Measurements from ENCODE around the gene METTL25. TPM values are rescaled to one million over a fixed set of nuclear protein-coding genes. Genes with fewer than 3 reads are reported as not detected.
A peak's percentile ranks its signal among the peaks of the same experiment; 100 is the strongest.

METTL25 gene
- total RNA-seq, 1 donor from 2014 or later, result 4.8 TPM

DNA sequence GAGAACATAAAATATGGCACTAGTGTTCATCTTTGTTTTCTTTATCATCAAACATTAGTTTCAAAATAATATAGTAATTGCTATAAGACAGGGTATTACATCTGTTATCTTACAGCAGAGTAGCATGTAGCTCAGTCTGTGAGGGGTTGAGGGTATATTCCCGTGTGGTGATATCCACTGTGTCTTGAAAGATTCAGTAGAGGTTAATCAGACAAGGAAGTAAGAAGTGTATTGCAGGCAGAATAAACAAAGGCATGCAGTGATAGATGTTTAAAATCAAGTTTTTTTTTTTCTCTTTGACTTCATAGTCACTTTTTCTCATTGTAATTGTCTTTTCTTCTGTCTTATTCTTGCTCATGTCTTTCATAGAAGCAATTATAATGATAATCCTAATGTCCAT is 48.3 kb downstream of the METTL25 start:
- no peak for DNase-seq (ENCODE audit: extremely low read depth, low read depth, low spot score)

DNA sequence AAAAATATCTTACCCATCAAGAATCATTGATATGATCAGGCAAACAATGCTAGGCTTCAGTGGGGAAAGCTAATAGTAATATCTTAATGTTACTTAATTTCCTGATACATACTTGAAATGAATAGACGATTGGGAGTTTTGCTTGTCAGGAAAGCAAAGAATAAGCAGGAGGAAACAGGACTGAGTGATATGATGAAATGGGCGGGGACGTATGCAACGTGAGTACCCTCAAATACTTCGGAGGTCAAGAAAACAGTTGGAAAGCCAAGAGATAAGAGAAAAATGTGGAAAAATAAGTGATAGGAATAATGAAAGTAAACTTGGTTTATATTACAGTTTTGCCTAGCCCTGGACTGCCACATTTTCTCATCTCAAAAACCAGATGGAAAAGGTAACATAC is 49.2 kb downstream of the METTL25 start:
- DNase-seq (ENCODE audit: extremely low read depth, low read depth, low spot score), result peak; percentile 36

DNA sequence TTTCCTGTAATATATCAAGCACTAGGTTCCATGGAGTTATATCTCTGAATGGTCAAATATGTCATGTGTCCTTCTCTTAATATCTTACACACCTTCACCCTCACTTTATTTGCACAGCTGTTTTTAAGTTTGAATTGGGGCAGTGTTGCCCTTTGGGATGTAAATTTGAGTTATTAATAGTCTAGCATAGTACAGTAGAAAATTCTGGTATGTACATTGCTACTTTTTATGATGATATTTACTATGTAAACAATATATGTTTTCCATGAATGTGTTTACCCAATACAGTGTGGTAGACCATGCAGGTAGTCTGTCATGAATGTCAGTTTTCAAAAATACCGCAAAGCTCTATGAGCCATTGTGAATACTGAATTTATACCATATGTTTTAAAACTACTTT is 50.5 kb downstream of the METTL25 start:
- no peak for DNase-seq (ENCODE audit: extremely low read depth, low read depth, low spot score)

DNA sequence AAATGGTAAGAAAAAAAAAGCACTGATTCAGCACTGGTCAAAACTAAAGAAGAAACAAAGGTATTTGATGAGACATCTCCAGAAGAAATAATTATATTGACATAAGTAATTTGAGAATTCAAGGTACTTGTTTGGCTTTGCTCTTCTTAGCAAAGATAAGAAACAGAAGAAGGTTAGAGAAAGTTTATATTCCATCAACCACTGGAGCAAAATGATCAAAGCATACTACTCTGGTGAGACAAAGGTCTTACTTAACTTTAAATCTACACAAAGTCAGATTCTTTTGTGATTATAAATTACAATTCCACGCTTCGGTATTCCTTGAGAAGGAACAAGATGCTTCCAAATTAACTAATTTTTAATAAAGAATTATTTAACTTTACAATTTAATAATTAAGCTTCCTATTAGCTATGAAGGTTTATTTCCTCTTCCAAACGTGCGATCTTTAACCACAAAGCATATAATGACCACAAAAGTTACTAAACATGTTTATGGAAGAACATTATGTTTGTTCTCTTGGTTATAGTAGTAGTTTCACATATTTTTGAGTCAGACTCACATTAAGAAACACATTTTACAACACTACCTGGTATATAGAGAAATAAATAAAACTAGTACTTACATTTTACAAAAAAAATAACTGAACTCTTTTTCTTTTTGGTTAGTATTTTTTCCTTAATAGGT is 53.4 kb downstream of the METTL25 start:
- no peak for DNase-seq (ENCODE audit: extremely low read depth, low read depth, low spot score)

DNA sequence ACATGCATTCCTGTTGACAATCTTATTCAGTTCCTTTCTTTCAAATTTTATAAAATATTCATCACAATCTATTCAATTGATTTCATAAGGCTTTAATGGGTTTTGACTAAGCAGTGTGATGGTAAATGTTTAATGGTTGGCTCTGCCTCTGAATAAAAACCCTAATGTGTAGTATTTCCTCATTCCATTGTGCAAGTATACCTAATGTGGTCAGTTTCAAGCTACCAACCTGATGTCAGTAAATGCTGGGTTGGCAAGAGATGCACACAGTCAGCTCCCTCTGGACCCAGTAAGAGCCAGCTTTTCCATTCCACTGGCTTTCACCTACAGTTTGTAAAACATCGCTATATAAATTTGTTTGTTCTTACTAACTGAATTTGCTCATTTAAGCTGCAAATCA is 53.9 kb downstream of the METTL25 start:
- no peak for DNase-seq (ENCODE audit: extremely low read depth, low read depth, low spot score)

DNA sequence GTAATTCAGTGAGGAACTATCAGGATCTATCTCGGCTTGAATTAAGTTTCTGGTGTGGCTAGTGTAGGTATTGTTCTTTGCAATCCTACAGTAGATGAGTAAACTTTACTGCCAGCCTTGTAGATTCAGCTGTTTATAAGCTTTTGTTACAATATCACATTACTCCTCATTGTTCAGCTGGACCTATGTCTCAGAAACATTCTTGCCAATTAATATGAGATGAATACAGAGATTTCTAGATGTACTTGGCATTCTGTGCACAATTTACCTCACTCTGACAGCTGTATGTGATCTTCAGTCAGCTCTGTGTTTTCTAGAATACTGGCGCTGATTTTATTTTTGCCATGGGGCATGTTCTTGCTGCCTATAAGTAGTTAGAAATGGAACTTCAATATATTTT is 55.7 kb downstream of the METTL25 start:
- DNase-seq (ENCODE audit: extremely low read depth, low read depth, low spot score), result no peak

DNA sequence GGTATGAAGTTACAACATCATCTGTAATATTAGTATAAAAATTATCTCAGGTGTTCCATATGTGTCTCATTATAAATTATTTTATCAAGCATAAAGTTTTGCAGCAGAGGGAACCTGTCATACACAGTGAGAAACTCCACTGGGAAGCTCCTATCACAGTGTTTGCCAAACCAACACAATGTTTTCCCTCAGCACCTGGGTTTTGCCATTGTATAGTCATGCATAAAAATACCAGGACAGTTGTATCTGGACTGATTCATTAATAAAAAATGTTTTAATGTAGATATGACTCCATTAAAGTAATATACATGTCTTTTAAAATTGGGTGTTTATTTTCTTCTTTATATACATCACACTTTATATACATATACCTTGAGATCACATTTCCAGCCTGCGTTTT is 56.6 kb downstream of the METTL25 start:
- DNase-seq (ENCODE audit: extremely low read depth, low read depth, low spot score), result no peak

DNA sequence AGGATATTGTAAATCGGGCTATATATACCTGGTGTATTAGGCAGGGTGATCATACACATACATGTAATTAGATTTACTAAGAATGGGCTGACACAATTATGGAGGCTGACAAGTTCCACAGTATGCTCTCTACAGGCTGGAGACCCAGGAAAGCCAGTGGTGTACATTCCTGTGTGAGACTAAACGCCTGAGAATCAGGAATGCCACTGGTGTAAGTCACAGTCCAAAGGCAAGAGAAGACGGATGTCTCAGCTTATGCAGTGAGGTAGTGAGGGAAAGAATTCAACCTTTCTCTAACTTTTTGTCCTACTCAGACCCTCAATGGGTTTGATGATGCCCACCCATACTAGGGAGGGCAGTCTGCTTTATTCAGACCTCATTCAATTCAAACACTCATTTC is 57.1 kb downstream of the METTL25 start:
- no peak for DNase-seq (ENCODE audit: extremely low read depth, low read depth, low spot score)

DNA sequence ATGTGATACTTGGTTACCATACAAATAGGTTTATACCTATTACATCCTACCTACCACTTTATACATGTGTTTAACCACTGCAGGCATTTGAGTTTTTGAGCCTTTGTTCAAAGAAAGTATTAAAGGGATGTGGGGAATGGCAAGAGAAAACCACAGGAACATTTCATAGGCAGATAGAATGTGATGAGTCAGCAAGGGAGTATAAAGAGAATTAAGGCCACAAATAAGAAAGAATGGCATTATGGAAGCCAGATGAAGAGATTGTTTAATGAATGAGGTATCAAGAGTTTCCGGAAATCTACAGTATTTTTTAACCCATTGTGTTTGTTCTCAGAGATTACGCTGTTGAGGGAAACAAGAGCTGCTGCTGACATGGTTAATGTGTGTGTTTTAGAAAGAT is 66.9 kb downstream of the METTL25 start:
- no peak for DNase-seq (ENCODE audit: extremely low read depth, low read depth, low spot score)

DNA sequence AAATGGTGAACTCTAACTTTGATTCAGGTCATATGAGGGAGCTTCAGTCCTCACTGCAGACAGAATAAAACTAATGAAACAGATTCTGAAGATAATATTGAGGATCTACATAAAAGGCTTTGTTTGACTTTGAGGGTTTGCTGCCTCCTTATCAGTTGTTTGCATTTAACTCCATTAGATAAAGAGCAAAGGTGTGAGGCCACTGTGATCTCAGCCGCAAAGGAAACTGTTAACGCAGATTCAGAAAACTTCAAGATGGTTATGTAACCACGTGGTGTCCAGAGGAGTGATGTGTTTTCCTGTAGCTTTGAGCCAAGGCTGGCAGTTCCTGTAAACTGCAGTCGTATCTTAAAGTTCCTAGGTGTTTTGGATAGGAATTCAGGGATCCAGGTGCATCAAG is 67.8 kb downstream of the METTL25 start:
- no peak for DNase-seq (ENCODE audit: extremely low read depth, low read depth, low spot score)

DNA sequence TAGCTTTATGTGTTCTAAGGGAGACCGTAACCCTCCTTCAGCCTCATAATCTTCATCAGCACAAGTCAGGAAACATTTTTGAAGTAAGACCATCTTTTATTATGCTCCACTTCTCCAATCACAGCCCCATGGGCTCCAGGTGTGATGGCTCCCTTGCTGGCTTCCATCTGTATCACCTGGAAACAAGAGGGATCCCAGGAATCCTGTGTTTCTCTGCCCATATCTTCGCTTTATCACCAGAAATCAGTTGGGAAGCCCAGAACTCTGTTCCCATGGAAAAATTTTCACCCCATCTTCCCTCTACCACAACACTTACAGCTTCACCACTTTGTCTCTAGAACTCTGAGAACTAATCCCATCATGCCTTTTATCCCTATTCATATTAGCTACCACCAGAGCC is 68.3 kb downstream of the METTL25 start:
- no peak for DNase-seq (ENCODE audit: extremely low read depth, low read depth, low spot score)

DNA sequence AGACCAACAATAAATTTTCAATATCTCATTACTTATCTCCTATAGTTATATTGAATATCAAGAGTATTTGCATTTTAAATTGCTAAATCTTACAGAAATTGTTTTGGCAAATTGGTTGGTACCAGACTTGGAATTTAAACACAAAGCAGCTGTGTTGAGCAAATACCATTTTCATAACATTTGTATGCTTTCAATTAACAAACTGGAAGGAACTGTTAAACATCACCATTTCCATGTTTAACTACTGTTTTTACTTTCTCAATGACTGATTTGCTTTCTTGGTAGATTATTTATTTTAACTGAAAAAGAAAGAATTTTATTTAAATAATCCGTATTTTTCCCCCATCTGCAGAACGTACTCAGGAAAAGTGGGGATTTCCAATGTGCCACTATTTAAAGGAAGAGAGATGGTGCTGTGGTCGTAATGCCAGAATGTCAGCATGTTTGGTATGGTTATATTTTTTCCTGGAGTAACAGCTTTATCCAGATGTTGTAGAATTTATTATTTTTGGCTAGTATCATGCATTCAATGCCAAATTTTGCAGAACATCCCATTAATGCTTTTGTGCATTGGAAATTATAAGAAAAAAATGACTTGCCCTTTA is 72.3 kb downstream of the METTL25 start:
- no peak for DNase-seq (ENCODE audit: extremely low read depth, low read depth, low spot score)

DNA sequence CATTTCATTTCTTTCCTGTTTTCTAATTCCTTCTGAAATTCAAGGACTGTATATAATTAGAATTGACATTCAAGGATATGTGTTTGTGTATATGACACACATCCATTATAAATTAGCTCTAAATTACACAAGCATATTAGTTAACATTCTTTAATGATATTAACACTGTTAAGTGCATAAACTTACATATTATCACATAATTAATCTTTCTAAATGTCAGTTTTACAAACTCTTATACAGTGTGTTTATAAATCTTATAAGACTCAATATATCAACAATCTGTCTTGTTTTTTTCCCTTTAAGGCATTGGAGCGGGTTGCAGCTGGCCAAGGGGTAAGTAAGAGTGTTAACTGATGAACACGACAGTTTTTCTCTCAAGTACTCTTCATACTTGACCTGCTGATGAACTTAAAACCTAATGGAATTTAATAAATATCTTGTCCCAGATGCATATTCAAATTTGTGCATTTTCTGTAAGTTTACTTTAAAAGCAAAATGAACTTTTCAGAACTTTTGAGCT is 76.1 kb downstream of the METTL25 start:
- no peak for DNase-seq (ENCODE audit: extremely low read depth, low read depth, low spot score)

DNA sequence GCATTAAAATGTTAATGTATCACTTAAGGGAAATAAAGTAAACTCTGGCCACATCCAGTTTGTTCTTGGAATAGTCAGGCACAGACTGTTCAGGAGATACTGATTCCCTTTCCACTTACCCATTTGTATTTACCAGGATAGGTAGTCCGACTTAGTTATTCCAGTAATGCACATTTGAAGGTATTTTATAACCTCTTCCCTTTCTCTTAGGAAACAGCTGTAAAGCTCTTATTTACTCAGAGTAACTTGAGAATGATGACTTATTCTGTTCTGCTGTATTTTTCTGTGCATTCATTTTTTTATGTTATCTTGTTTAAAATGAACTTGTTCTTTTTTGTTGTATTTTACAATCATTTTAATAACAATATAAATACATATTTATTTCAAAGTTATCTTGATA is 78.0 kb downstream of the METTL25 start:
- no peak for DNase-seq (ENCODE audit: extremely low read depth, low read depth, low spot score)

DNA sequence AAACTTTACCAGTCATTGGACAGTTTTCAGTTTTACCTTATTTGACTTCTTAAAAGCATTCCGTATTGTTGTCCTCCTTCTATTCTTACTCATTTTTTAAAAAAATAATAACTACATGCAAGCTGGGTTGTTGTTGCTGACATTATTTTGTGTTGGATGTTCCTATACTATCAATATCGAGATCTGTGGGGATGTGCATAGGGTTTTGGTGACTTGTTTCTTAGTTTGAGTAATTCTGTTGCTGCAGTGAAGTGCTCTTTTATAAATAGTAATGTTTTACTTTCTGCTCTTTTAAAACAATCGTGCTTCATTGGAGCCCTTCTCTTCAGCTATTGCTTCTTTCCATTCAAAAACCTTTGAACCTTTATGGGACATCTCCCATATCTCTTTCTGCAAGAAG is 79.4 kb downstream of the METTL25 start:
- DNase-seq (ENCODE audit: extremely low read depth, low read depth, low spot score), result no peak

DNA sequence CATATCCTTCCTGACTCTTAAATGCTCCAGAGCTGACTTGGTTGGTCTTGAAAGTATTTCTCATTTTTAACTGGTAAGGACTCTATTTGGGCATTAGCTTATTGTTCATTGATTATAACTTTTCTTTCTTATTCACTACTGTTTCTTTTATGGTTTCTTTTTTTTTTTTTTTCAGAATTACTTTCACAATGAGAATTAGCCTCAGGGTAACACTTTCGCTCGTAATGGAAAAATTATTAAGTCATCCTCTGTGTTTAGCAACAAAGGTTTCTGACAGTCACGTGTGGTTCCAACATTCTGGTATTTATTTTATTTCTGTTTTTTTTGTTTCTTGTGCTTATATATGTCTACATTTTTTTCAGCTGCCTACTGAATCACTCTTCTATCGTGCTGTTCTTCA is 80.0 kb downstream of the METTL25 start:
- no peak for DNase-seq (ENCODE audit: extremely low read depth, low read depth, low spot score)

DNA sequence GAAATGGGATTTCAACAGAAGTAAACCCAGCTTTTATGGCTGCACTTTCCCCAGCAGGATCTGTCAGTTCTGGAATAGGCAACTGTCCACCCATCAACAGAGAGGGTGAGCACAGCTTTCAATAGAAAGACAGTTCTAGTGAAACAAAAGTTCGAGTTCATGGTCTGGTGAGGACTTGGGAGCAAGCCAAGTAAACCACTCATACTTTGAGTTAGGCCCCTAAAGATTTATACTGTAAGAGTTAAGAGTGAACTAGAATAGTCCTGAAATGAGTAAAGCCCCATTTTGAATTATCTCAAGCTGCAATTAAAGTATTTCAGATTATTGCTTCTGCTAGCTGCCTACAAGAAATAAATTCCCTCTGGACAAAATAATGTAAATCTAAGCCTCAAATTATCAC is 82.6 kb downstream of the METTL25 start:
- DNase-seq (ENCODE audit: extremely low read depth, low read depth, low spot score), result no peak

DNA sequence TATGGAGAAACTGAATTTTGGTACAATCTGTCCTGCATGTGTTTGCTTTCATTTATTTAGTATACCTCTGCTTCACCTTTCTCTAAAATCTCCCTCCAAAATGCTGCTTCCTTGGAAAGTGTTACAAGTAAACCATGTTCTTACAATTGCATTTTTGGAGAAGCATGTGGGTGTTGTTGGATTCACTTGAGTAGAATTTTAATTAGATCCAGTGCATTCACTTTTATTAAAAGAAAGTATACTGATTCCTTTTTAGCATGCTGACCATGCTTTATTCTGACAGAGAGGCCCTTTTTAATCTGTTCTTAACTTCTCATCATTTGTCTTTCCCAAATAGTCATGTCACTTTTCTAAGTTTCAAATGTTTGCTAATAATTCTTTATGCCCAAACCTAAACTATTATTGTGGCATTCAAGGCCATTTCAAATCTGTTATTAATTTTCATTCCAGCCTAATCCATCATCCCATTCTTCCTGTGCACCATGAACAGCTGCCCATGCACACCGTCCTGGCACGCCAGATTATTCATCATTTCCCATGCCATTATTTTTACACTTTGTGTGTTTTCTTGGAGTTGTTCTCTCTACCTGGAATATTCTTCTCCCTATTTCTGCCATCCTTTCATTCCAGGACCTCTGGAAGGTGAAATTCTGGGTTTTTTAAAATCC is 90.7 kb downstream of the METTL25 start:
- no peak for DNase-seq (ENCODE audit: extremely low read depth, low read depth, low spot score)

DNA sequence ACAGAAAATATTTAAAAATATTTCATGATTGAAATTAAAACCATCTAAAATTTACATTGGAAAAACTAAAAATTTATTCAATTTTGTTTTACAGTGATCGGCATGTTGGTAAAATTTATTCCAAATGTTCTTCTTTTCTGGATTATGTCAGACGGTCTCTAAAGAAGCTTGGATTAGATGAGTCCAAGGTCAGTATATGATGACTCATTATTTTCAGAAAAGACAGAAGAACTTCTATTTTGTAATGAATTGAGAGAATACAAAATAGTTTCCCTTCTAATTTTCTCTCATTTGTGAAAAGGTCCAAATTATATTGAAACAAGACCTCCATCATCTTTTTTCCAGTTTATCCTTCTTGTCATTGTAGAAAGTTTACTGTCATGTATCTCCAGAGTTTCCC is 98.3 kb downstream of the METTL25 start:
- no peak for DNase-seq (ENCODE audit: extremely low read depth, low read depth, low spot score)

DNA sequence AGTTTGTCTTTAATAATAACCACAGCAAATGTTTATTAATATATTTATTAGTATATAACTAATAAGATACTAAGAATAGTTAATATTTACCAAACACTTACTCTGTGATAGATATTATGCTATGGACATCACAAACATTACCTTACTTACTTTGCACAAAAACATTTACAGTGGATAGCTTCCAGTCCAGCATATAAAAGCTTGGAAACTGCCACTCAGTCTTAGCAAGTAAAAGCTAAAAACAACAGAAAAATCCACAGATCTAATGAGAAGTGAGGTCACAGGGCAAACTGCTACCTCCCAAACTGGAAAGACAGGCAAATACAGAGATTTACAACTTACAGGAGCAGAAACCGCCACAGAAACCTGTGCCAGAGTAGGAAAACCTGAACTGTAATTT is 99.8 kb downstream of the METTL25 start:
- DNase-seq (ENCODE audit: extremely low read depth, low read depth, low spot score), result no peak

DNA sequence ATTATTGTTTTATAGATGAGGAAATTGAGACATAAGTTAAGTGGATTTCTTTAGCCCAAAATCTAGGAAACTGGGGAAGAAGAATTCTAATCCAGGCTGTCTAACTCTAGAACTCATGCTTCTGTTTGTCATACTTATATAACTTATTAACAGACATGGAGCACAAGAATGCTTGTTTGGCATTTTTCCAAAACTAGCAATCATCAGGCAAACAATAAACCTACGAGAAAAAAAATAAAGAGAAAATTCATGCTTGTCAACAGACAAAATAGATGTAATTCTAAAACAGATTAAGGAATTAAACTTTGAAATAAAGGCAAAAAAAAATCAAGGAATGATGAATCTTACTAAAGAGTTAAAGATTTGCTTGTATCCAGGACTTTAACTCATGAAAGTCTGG is 103.1 kb downstream of the METTL25 start:
- peak; percentile 25 for DNase-seq (ENCODE audit: extremely low read depth, low read depth, low spot score)

DNA sequence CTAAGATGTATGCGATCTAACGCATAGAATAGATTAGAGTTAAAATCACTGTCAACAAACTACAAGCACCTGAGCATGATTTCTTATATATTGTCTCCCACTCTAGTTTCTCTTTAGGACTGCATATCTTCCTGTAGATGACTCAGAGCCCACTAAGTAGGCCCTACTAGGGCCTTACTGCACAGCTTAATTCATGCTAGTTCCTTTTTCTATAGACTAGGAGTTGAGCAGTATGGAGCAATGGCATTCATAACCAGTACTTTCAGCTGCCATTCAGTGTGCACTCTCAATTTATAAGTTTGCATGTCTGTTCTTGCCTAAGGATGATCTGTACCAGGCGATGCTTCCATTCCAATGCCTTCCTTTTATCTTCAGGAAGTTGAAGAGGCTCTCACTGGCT is 103.5 kb downstream of the METTL25 start:
- DNase-seq (ENCODE audit: extremely low read depth, low read depth, low spot score), result no peak
